ENCODE measurements around the gene SMAP1. TPM values are rescaled to one million over a fixed set of nuclear protein-coding genes. Genes with fewer than 3 reads are reported as not detected.

SMAP1 gene
- polyA plus RNA-seq, 3 donors: 12.6 to 22.1 (median 20.3) TPM

GRCh38 chr6:70849348-70850069, 181.8 kb downstream of the SMAP1 start:
- Histone ChIP-seq H4K20me1 (ENCODE audit: insufficient read depth, low read length) (no peaks in the 10 kb centered on the region), H3K79me2 (ENCODE audit: insufficient read depth, low read length) (no peaks in the 10 kb centered on the region), H3K4me2 (replicated peaks; ENCODE audit: extremely low read depth, low read length, poor library complexity, severe bottlenecking) (no peak overlapping the region), H2AFZ (ENCODE audit: insufficient read depth, low read depth, low read length, poor library complexity, severe bottlenecking) (no peak overlapping the region), H3K27ac (ENCODE audit: low read depth in 1 of 2, low read length in 2 of 2) (no peak overlapping the region), H3K9me3 (replicated peaks in 1 of 2; ENCODE audit: control insufficient read depth in 1 of 2, insufficient read depth in 1 of 2, low read length in 2 of 2) (no peaks in the 10 kb centered on the region), H3K27me3 (ENCODE audit: control insufficient read depth in 2 of 2, insufficient read depth in 2 of 2, low read length in 2 of 2) (no peaks in the 10 kb centered on the region), H3K4me3 (replicated peaks in 1 of 3; ENCODE audit: low read depth in 2 of 3, low read length in 3 of 3) (no peak overlapping the region), H3K36me3 (replicated peaks in 1 of 2; ENCODE audit: control insufficient read depth in 1 of 2, insufficient read depth in 2 of 2, low read length in 2 of 2) (peaks cover 0 to 33% of the 10 kb centered on the region in 2 donors), H3K4me1 (ENCODE audit: control insufficient read depth in 1 of 2, insufficient read depth in 2 of 2, low read length in 2 of 2) (no peaks in the 10 kb centered on the region), H3K9ac (ENCODE audit: insufficient read depth, low read length, poor library complexity, severe bottlenecking) (no peak overlapping the region)
- peaks cover 0 to 3% (median 0%) of the 10 kb centered on the region in 7 donors for H3K9me3 Mint-ChIP-seq
- no peak overlapping the region for H3K27ac Mint-ChIP-seq
- DNase-seq: peak in 1 of 3 donors; percentile 10
- intact Hi-C loops (cut with micrococcal nuclease): no loop called here
- H3K36me3 Mint-ChIP-seq: peaks cover 18 to 27% of the 10 kb centered on the region in 2 donors
- WGBS (ENCODE audit: insufficient coverage): 100% methylated on average over 1 of the region's 1 CpG
- no peaks in the 10 kb centered on the region for H3K27me3 Mint-ChIP-seq (ENCODE audit: low read depth in 3 of 3)
- H3K4me3 Mint-ChIP-seq: no peak overlapping the region
- TF ChIP-seq, protein P1, sequence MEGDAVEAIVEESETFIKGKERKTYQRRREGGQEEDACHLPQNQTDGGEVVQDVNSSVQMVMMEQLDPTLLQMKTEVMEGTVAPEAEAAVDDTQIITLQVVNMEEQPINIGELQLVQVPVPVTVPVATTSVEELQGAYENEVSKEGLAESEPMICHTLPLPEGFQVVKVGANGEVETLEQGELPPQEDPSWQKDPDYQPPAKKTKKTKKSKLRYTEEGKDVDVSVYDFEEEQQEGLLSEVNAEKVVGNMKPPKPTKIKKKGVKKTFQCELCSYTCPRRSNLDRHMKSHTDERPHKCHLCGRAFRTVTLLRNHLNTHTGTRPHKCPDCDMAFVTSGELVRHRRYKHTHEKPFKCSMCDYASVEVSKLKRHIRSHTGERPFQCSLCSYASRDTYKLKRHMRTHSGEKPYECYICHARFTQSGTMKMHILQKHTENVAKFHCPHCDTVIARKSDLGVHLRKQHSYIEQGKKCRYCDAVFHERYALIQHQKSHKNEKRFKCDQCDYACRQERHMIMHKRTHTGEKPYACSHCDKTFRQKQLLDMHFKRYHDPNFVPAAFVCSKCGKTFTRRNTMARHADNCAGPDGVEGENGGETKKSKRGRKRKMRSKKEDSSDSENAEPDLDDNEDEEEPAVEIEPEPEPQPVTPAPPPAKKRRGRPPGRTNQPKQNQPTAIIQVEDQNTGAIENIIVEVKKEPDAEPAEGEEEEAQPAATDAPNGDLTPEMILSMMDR (IDR thresholded peaks at IDR 0.05): no peak
- no peaks in the 10 kb centered on the region for H3K4me1 Mint-ChIP-seq

DNA sequence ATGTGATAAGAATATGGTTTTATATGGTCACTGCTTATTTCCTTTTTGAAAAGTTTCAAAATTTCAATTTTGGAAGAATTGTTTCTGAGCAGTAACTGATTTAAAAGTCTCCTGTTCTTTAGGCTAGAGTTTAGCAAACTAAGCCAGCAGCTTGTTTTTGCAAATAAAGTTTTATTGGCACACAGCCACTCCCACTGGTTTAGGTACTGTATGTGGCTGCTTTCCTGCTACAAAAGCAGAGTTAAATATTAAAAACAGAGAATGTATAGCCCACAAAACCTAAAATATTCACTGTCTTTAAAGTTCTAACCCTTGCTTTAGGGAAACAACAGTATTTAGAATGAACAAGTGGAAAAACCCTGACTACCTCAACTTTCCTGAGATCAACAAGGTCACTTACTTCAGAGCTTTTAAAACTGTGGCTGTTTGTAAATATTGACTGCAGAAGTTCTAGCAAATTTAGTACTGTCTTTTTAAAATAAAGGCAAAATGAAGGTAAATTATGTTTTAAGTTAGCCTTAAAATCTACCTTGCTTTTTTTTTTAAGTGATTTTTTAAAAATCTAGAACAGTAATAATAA, 185.1 kb downstream of the SMAP1 start:
- Histone ChIP-seq H2AFZ (ENCODE audit: insufficient read depth, low read depth, low read length, poor library complexity, severe bottlenecking) (no peak overlapping the region), H3K9ac (ENCODE audit: insufficient read depth, low read length, poor library complexity, severe bottlenecking) (no peak overlapping the region), H4K20me1 (ENCODE audit: insufficient read depth, low read length) (no peaks in the 10 kb centered on the region), H3K4me2 (replicated peaks; ENCODE audit: extremely low read depth, low read length, poor library complexity, severe bottlenecking) (no peak overlapping the region), H3K4me1 (ENCODE audit: control insufficient read depth in 1 of 2, insufficient read depth in 2 of 2, low read length in 2 of 2) (no peaks in the 10 kb centered on the region), H3K27ac (ENCODE audit: low read depth in 1 of 2, low read length in 2 of 2) (no peak overlapping the region), H3K9me3 (replicated peaks in 1 of 2; ENCODE audit: control insufficient read depth in 1 of 2, insufficient read depth in 1 of 2, low read length in 2 of 2) (no peaks in the 10 kb centered on the region), H3K4me3 (replicated peaks in 1 of 3; ENCODE audit: low read depth in 2 of 3, low read length in 3 of 3) (no peak overlapping the region), H3K79me2 (ENCODE audit: insufficient read depth, low read length) (no peaks in the 10 kb centered on the region), H3K36me3 (replicated peaks in 1 of 2; ENCODE audit: control insufficient read depth in 1 of 2, insufficient read depth in 2 of 2, low read length in 2 of 2) (peaks cover 5 to 38% of the 10 kb centered on the region in 2 donors), H3K27me3 (ENCODE audit: control insufficient read depth in 2 of 2, insufficient read depth in 2 of 2, low read length in 2 of 2) (no peaks in the 10 kb centered on the region)
- intact Hi-C loops (cut with micrococcal nuclease): no loop called here
- Mint-ChIP-seq H3K27ac (no peak overlapping the region), H3K4me3 (no peak overlapping the region), H3K27me3 (ENCODE audit: low read depth in 3 of 3) (no peaks in the 10 kb centered on the region), H3K9me3 (no peaks in the 10 kb centered on the region), H3K36me3 (peaks cover 15 to 23% of the 10 kb centered on the region in 2 donors), H3K4me1 (no peaks in the 10 kb centered on the region)
- DNase-seq: no peak
- TF ChIP-seq, protein P1 (IDR thresholded peaks at IDR 0.05): no peak
